Activated CD4-positive, alpha-beta T cell treated with anti-CD3 and anti-CD28 coated beads for 36 hours (primary cell): ENCODE results near the gene COPG1. TPM values are rescaled to one million over a fixed set of nuclear protein-coding genes. Genes with fewer than 3 reads are reported as not detected.
"Not testable (repeated sequence)": the region's sequence is repeated elsewhere in the genome, so short reads cannot be mapped to it uniquely, and the experiment has no call there.

Source experiments
- ATAC-seq: fragments of 200-7000 bp; cut with Tn5 transposase; one replicate; pipeline ENCODE4 v1.10.0; 2021; ENCODE audit warnings: mild to moderate bottlenecking, moderate library complexity
- CTCF ChIA-PET: fragments of 350-600 bp; sonication (Branson Sonifier 250); formaldehyde crosslinking; loops from one replicate; lab custom pipeline; 2021; ENCODE audit warnings: antibody characterized with exemption; lab: Charles Lee
- POLR2A ChIA-PET: fragments of 350-600 bp; sonication (Branson Sonifier 250); formaldehyde crosslinking; loops from one replicate; lab custom pipeline; 2021; ENCODE audit warnings: antibody characterized with exemption, inconsistent platforms; lab: Charles Lee
- DNase-seq: peaks from one replicate; pipeline ENCODE4 v3.0.0-alpha.2; 2020
- H3K27ac Mint-ChIP-seq: one replicate; pipeline ENCODE4 v1.8.0; 2021; ENCODE audit warnings: mixed read lengths
- H3K27me3 Mint-ChIP-seq: one replicate; pipeline ENCODE4 v1.8.0; 2021; ENCODE audit warnings: mixed read lengths
- H3K36me3 Mint-ChIP-seq: one replicate; pipeline ENCODE4 v1.8.0; 2021; ENCODE audit warnings: low read depth, mixed read lengths
- H3K4me1 Mint-ChIP-seq: one replicate; pipeline ENCODE4 v1.8.0; 2021; ENCODE audit warnings: mixed read lengths
- H3K4me3 Mint-ChIP-seq: one replicate; pipeline ENCODE4 v1.8.0; 2021; ENCODE audit warnings: mild to moderate bottlenecking, moderate library complexity, mixed read lengths
- H3K9me3 Mint-ChIP-seq: one replicate; pipeline ENCODE4 v1.8.0; 2021; ENCODE audit warnings: low read depth, mixed read lengths
- intact Hi-C, 2 experiments: fragments of 100-400 bp; cut with DNase I in 1 of 2; cut with micrococcal nuclease in 1 of 2; formaldehyde crosslinking; loops; one replicate each; pipeline versions ENCODE4 v1.14.2 to v1.15.1; 2022 to 2024; cut with DNase I, micrococcal nuclease
- total RNA-seq, 2 experiments: library from RNA; stranded (reverse); gene quantifications; one replicate each; pipeline ENCODE4 v1.2.3, GENCODE V29; 2021

COPG1 gene
- 100 to 1,000 TPM; 120 to 142 TPM for total RNA-seq

GRCh38 chr3:129249284-129250065 lies at the start of gene COPG1:
TSS of gene COPG1 (plus strand) at chr3:129249606. CDS start at chr3:129249710, 104 bp downstream.
- Mint-ChIP-seq H3K36me3 (peaks cover 28% of the 10 kb centered on the region), H3K9me3 (no peaks in the 10 kb centered on the region), H3K4me1 (peaks cover 32% of the 10 kb centered on the region), H3K4me3 (peak within 1 kb of the TSS; percentile 96), H3K27me3 (no peaks in the 10 kb centered on the region), H3K27ac (peak within 1 kb of the TSS; percentile 96)
- ChIA-PET POLR2A (interaction anchor here (1.0 to 1.1 kb wide), 4 partner anchors 64 to 370 kb away, joined by 3 to 4 read pairs (median 3); partner anchors contain the start of gene RAB43), CTCF (interaction anchor here (0.6 to 8.2 kb wide), 6 partner anchors 18 to 279 kb away, joined by 3 to 97 read pairs (median 7); partner anchors contain the start of gene CNBP)
- intact Hi-C loops, result loop anchor here (1.0 to 10.0 kb wide), 13 partner anchors 29 to 632 kb away; partner anchors contain the start of genes ACAD9 (in 2 of the 2), CNBP (in 2 of the 2), ISY1 (in 2 of the 2) and CFAP92 (in 1 of the 2)
- DNase-seq (peak; percentile 91), ATAC-seq (peak; percentile 92)

GRCh38 chr3:129204473-129204872 lies 44.9 kb upstream of the COPG1 start:
- ChIA-PET POLR2A (no interaction called here), CTCF (interaction anchor here (0.8 kb wide), 1 partner anchor 43 kb away, joined by 3 read pairs; no protein-coding TSS in a partner anchor)
- H3K27ac Mint-ChIP-seq, result no peak overlapping the region
- ATAC-seq (no peak), DNase-seq (no peak)
- H3K27me3 Mint-ChIP-seq, result no peaks in the 10 kb centered on the region
- intact Hi-C loops, result no loop called here
- H3K9me3 Mint-ChIP-seq, result no peaks in the 10 kb centered on the region
- H3K36me3 Mint-ChIP-seq, result no peaks in the 10 kb centered on the region
- no peaks in the 10 kb centered on the region for H3K4me1 Mint-ChIP-seq
- H3K4me3 Mint-ChIP-seq, result no peak overlapping the region

GRCh38 chr3:129205109-129205832 lies 44.1 kb upstream of the COPG1 start:
- intact Hi-C loops, result no loop called here
- ATAC-seq (no peak), DNase-seq (no peak)
- Mint-ChIP-seq H3K27ac (no peak overlapping the region), H3K4me1 (no peaks in the 10 kb centered on the region), H3K36me3 (no peaks in the 10 kb centered on the region), H3K27me3 (no peaks in the 10 kb centered on the region), H3K4me3 (no peak overlapping the region), H3K9me3 (no peaks in the 10 kb centered on the region)
- ChIA-PET POLR2A (no interaction called here), CTCF (interaction anchor here (0.8 to 1.0 kb wide), 2 partner anchors 41 to 44 kb away, joined by 3 read pairs; no protein-coding TSS in a partner anchor)

- Mint-ChIP-seq H3K27ac (no peak overlapping the region), H3K4me3 (no peak overlapping the region), H3K36me3 (no peaks in the 10 kb centered on the region), H3K27me3 (no peaks in the 10 kb centered on the region), H3K4me1 (no peaks in the 10 kb centered on the region), H3K9me3 (no peaks in the 10 kb centered on the region)
- ATAC-seq, result no peak
- DNase-seq, result no peak
- ChIA-PET POLR2A (no interaction called here), CTCF (no interaction called here)
- intact Hi-C loops, result no loop called here
Observed at GRCh38 chr3:129207479-129207878, 41.9 kb upstream of the COPG1 start.

- H3K4me1 Mint-ChIP-seq, result no peaks in the 10 kb centered on the region
- intact Hi-C loops, result no loop called here
- no peaks in the 10 kb centered on the region for H3K9me3 Mint-ChIP-seq
- ChIA-PET POLR2A (no interaction called here), CTCF (interaction anchor here (0.6 kb wide), 1 partner anchor 220 kb away, joined by 3 read pairs; no protein-coding TSS in a partner anchor)
- H3K36me3 Mint-ChIP-seq, result no peaks in the 10 kb centered on the region
- ATAC-seq (no peak), DNase-seq (no peak)
- no peak overlapping the region for H3K27ac Mint-ChIP-seq
- no peaks in the 10 kb centered on the region for H3K27me3 Mint-ChIP-seq
- no peak overlapping the region for H3K4me3 Mint-ChIP-seq
Observed at GRCh38 chr3:129211345-129211744, 38.1 kb upstream of the COPG1 start.

GRCh38 chr3:129211772-129212171 lies 37.6 kb upstream of the COPG1 start:
- Mint-ChIP-seq H3K27me3 (no peaks in the 10 kb centered on the region), H3K27ac (no peak overlapping the region), H3K9me3 (no peaks in the 10 kb centered on the region), H3K4me3 (no peak overlapping the region), H3K36me3 (no peaks in the 10 kb centered on the region), H3K4me1 (no peaks in the 10 kb centered on the region)
- POLR2A ChIA-PET, result no interaction called here
- CTCF ChIA-PET, result interaction anchor here (0.6 kb wide), 1 partner anchor 220 kb away, joined by 3 read pairs; no protein-coding TSS in a partner anchor
- intact Hi-C loops, result no loop called here
- no peak for ATAC-seq
- DNase-seq, result no peak

GRCh38 chr3:129213238-129213637 lies 36.2 kb upstream of the COPG1 start:
- no peak for ATAC-seq
- H3K27me3 Mint-ChIP-seq, result no peaks in the 10 kb centered on the region
- POLR2A ChIA-PET, result no interaction called here

GRCh38 chr3:129218742-129219141 lies 30.7 kb upstream of the COPG1 start:
- Mint-ChIP-seq H3K4me3 (no peak overlapping the region), H3K4me1 (no peaks in the 10 kb centered on the region), H3K27me3 (no peaks in the 10 kb centered on the region), H3K36me3 (no peaks in the 10 kb centered on the region), H3K9me3 (no peaks in the 10 kb centered on the region), H3K27ac (no peak overlapping the region)
- CTCF ChIA-PET, result no interaction called here
- DNase-seq, result no peak
- no peak for ATAC-seq
- POLR2A ChIA-PET, result no interaction called here
- intact Hi-C loops, result no loop called here

More at GRCh38 chr3:129213238-129213637, 36.2 kb upstream of the COPG1 start:
- no peak overlapping the region for H3K4me3 Mint-ChIP-seq
- CTCF ChIA-PET, result interaction anchor here (1.0 kb wide), 1 partner anchor 79 kb away, joined by 3 read pairs; no protein-coding TSS in a partner anchor
- H3K36me3 Mint-ChIP-seq, result no peaks in the 10 kb centered on the region
- intact Hi-C loops, result no loop called here
- DNase-seq, result no peak
- H3K27ac Mint-ChIP-seq, result no peak overlapping the region
- no peaks in the 10 kb centered on the region for H3K9me3 Mint-ChIP-seq
- H3K4me1 Mint-ChIP-seq, result no peaks in the 10 kb centered on the region

GRCh38 chr3:129224387-129224786 lies 25.0 kb upstream of the COPG1 start:
- CTCF ChIA-PET, result interaction anchor here (0.6 to 5.8 kb wide), 8 partner anchors 9 to 873 kb away, joined by 3 to 33 read pairs (median 4); no protein-coding TSS in a partner anchor
- not testable (repeated sequence) for H3K4me3 Mint-ChIP-seq
- POLR2A ChIA-PET, result interaction anchor here (0.7 kb wide), 1 partner anchor 100 kb away, joined by 9 read pairs; no protein-coding TSS in a partner anchor

GRCh38 chr3:129224984-129225393 lies 24.4 kb upstream of the COPG1 start:
- no peaks in the 10 kb centered on the region for H3K27me3 Mint-ChIP-seq
- peak overlapping the region; percentile 38 for H3K27ac Mint-ChIP-seq
- H3K4me1 Mint-ChIP-seq, result peaks cover 13% of the 10 kb centered on the region
- ChIA-PET CTCF (interaction anchor here (0.5 to 5.8 kb wide), 9 partner anchors 10 to 873 kb away, joined by 3 to 33 read pairs (median 4); no protein-coding TSS in a partner anchor), POLR2A (interaction anchor here (0.6 kb wide), 1 partner anchor 380 kb away, joined by 3 read pairs; no protein-coding TSS in a partner anchor)
- DNase-seq, result peak; percentile 32
- intact Hi-C loops, result no loop called here
- peak; percentile 74 for ATAC-seq
- H3K4me3 Mint-ChIP-seq, result no peak overlapping the region
- H3K36me3 Mint-ChIP-seq, result no peaks in the 10 kb centered on the region
- no peaks in the 10 kb centered on the region for H3K9me3 Mint-ChIP-seq

More at GRCh38 chr3:129224387-129224786, 25.0 kb upstream of the COPG1 start:
- DNase-seq, ATAC-seq, H3K36me3 Mint-ChIP-seq, H3K27ac Mint-ChIP-seq, intact Hi-C loops, H3K27me3 Mint-ChIP-seq, H3K9me3 Mint-ChIP-seq: not testable (repeated sequence)
- H3K4me1 Mint-ChIP-seq, result peaks cover 12% of the 10 kb centered on the region

GRCh38 chr3:129226374-129226773 lies 23.0 kb upstream of the COPG1 start:
- DNase-seq (no peak), ATAC-seq (no peak)
- Mint-ChIP-seq H3K36me3 (no peaks in the 10 kb centered on the region), H3K27ac (no peak overlapping the region), H3K4me3 (no peak overlapping the region), H3K9me3 (no peaks in the 10 kb centered on the region), H3K4me1 (peaks cover 20% of the 10 kb centered on the region), H3K27me3 (no peaks in the 10 kb centered on the region)
- ChIA-PET POLR2A (no interaction called here), CTCF (interaction anchor here (2.1 to 5.8 kb wide), 2 partner anchors 13 to 19 kb away, joined by 15 to 33 read pairs; no protein-coding TSS in a partner anchor)
- intact Hi-C loops, result no loop called here
